K562 (cell line): Measurements from ENCODE around the gene WDR64. TPM values are rescaled to one million over a fixed set of nuclear protein-coding genes. Genes with fewer than 3 reads are reported as not detected.

Source experiments
- ATAC-seq: fragments of 200-7000 bp; cut with Tn5 transposase; 3 replicates; pipeline ENCODE4 v1.9.1; 2020; ENCODE audit warnings: moderate library complexity
- BruUV-seq: library from RNA; stranded (reverse); fragments of 400-500 nt; replicated peaks from 2 replicates; lab custom pipeline; 2021; lab: Mats Ljungman, UMichigan
- CTCF ChIA-PET: fragments of 300-600 bp; formaldehyde crosslinking; extraction: SDS; loops from one replicate; lab custom pipeline; 2021; ENCODE audit warnings: low intra/inter-chr PET ratio; lab: Yijun Ruan, JAX
- POLR2A ChIA-PET: fragments of 300-600, 350-650 bp; sonication (Branson Sonifier 250); formaldehyde crosslinking; extraction: SDS; loops from one replicate; lab custom pipeline; 2021; ENCODE audit warnings: antibody characterized with exemption, inconsistent platforms; lab: Yijun Ruan, JAX
- DNase-seq, 4 experiments: peaks; one replicate each; pipeline versions ENCODE4 v3.0.0 to v3.0.0-alpha.2; 2011 to 2018; ENCODE audit warnings: low spot score in 3 of 4, mixed read lengths in 3 of 4; ENCODE audit errors: extremely low read depth in 1 of 4
- FAIRE-seq: peaks from 2 replicates; lab custom pipeline; 2011; peaks lifted over from hg19 to GRCh38; lab: Jason Lieb, UNC
- H2AFZ ChIP-seq: 2 replicates; pipeline ENCODE4 v1.6.0; 2011; ENCODE audit warnings: low read depth, low read length, control low read depth, inconsistent platforms
- H3K27ac ChIP-seq: fragments of 200-600 bp; 3 replicates; pipeline ENCODE4 v1.8.0; 2011; ENCODE audit warnings: low read depth, mild to moderate bottlenecking, control low read depth, inconsistent platforms, low read length, moderate library complexity, mixed read lengths; ENCODE audit errors: extremely low read depth
- H3K27me3 ChIP-seq, 2 experiments: fragments of 300-600 bp in 1 of 2; 2 replicates in 1 of 2; 3 replicates in 1 of 2; pipeline versions ENCODE4 v1.6.0 to v1.8.0; 2011; ENCODE audit warnings: inconsistent platforms in 2 of 2, low read length in 2 of 2, mild to moderate bottlenecking in 1 of 2, mixed read lengths in 1 of 2, moderate library complexity in 1 of 2; ENCODE audit not compliant: control insufficient read depth in 2 of 2, insufficient read depth in 2 of 2
- H3K36me3 ChIP-seq: fragments of 300-600 bp; 3 replicates; pipeline ENCODE4 v1.8.0; 2011; ENCODE audit warnings: mild to moderate bottlenecking, low read length, inconsistent platforms; ENCODE audit not compliant: control insufficient read depth, insufficient read depth
- H3K4me1 ChIP-seq, 2 experiments: fragments of 200-600 bp in 1 of 2; replicated peaks in 1 of 2; 2 replicates in 1 of 2; 3 replicates in 1 of 2; pipeline versions ENCODE4 v1.5.1 to v1.8.0; 2011; ENCODE audit warnings: inconsistent platforms in 2 of 2, low read length in 2 of 2, mild to moderate bottlenecking in 1 of 2, mixed read lengths in 1 of 2, moderate library complexity in 1 of 2; ENCODE audit not compliant: control insufficient read depth in 2 of 2, insufficient read depth in 2 of 2
- H3K4me2 ChIP-seq: 2 replicates; pipeline ENCODE4 v1.6.1; 2011; ENCODE audit warnings: low read length, control low read depth, inconsistent platforms, mixed read lengths; ENCODE audit not compliant: insufficient read depth
- H3K4me3 ChIP-seq: fragments of 200-600 bp; sonication (generic), shearing (Covaris generic); 2 replicates; pipeline ENCODE4 v1.5.1; 2016; ENCODE audit warnings: control low read depth, inconsistent platforms
- H3K79me2 ChIP-seq: fragments of 200-600 bp; 3 replicates; pipeline ENCODE4 v1.8.0; 2011; ENCODE audit warnings: low read length, inconsistent platforms; ENCODE audit not compliant: control insufficient read depth, insufficient read depth
- H3K9ac ChIP-seq, 2 experiments: 2 replicates each; pipeline versions ENCODE4 v1.6.0 to v1.6.1; 2011; ENCODE audit warnings: low read depth in 2 of 2, low read length in 2 of 2, control low read depth in 1 of 2, inconsistent platforms in 1 of 2, mild to moderate bottlenecking in 1 of 2, mixed read lengths in 1 of 2; ENCODE audit not compliant: insufficient read depth in 1 of 2
- H3K9me1 ChIP-seq: one replicate; pipeline ENCODE4 v1.6.0; 2011; ENCODE audit warnings: inconsistent platforms, mild to moderate bottlenecking, low read length, moderate library complexity; ENCODE audit not compliant: control insufficient read depth, insufficient read depth
- H3K9me3 ChIP-seq: replicated peaks from 2 replicates; pipeline ENCODE4 v1.5.1; 2011; ENCODE audit warnings: low read depth, low read length, inconsistent platforms; ENCODE audit not compliant: control insufficient read depth, insufficient read depth
- H4K20me1 ChIP-seq: replicated peaks from 2 replicates; pipeline ENCODE4 v1.6.1; 2011; ENCODE audit warnings: low read length, inconsistent platforms, mixed read lengths; ENCODE audit not compliant: control insufficient read depth, insufficient read depth
- BCOR ChIP-seq: fragments of 450-650 bp; IDR thresholded peaks from 2 replicates; pipeline ENCODE4 v1.6.1; 2016
- CBX3 ChIP-seq, 2 experiments: IDR thresholded peaks; 1 replicate in 1 of 2; 2 replicates in 1 of 2; pipeline ENCODE4 v1.6.1; 2012; ENCODE audit warnings: inconsistent platforms in 2 of 2, low read length in 2 of 2, borderline replicate concordance in 1 of 2, control low read depth in 1 of 2
- CCAR2 ChIP-seq: fragments of 200-400 bp; formaldehyde crosslinking; IDR thresholded peaks from 2 replicates; pipeline ENCODE4 v1.6.1; 2017; ENCODE audit warnings: mild to moderate bottlenecking, low read depth, low read length
- FOXM1 ChIP-seq, 2 experiments: fragments of 450-650 bp in 1 of 2; sonication (generic) in 1 of 2; formaldehyde crosslinking in 1 of 2; IDR thresholded peaks; 2 replicates each; pipeline versions ENCODE4 v1.6.1 to v1.9.0; 2017 to 2022; ENCODE audit warnings: low read depth in 2 of 2, mild to moderate bottlenecking in 2 of 2, missing genetic modification reagents in 1 of 2, moderate library complexity in 1 of 2
- JUND ChIP-seq, 2 experiments: IDR thresholded peaks; 2 replicates in 1 of 2; 3 replicates in 1 of 2; pipeline ENCODE4 v1.6.1; 2011; ENCODE audit warnings: borderline replicate concordance in 2 of 2, low read depth in 2 of 2, low read length in 2 of 2, improper control_type of control experiment in 1 of 2, missing biosample characterization in 1 of 2, missing genetic modification characterization in 1 of 2, missing genetic modification reagents in 1 of 2
- KDM1A ChIP-seq, 2 experiments: fragments of 450-650 bp; IDR thresholded peaks; 2 replicates each; pipeline ENCODE4 v1.6.1; 2016; ENCODE audit warnings: mild to moderate bottlenecking in 2 of 2
- RBM25 ChIP-seq: fragments of 200-400 bp; formaldehyde crosslinking; IDR thresholded peaks from 2 replicates; pipeline ENCODE4 v1.6.1; 2018; ENCODE audit warnings: low read length, low read depth, moderate library complexity; ENCODE audit not compliant: severe bottlenecking
- TRIM24 ChIP-seq, 2 experiments: fragments of 450-650 bp; IDR thresholded peaks; 2 replicates each; pipeline ENCODE4 v1.6.1; 2016
- ZFP36 ChIP-seq: fragments of 150-350 bp; IDR thresholded peaks from 2 replicates; pipeline ENCODE4 v1.6.1; 2018; ENCODE audit warnings: low read length, low read depth; ENCODE audit not compliant: partially characterized antibody
- ZNF316 ChIP-seq: fragments of 450-650 bp; IDR thresholded peaks from 2 replicates; pipeline ENCODE4 v1.6.1; 2016
- WGBS: fragments of 100-300 bp; shearing (Covaris generic); methylation state at CpG from one replicate; pipeline ENCODE4 v1.1.6; 2016; ENCODE audit warnings: low coverage, mixed read lengths; ENCODE audit not compliant: insufficient coverage; ENCODE audit errors: missing lambda C conversion rate; 5-methylcytosine and 5-hydroxymethylcytosine counted together
- in situ Hi-C: fragments of 300-500 bp; cut with MboI; formaldehyde crosslinking; loops from 4 replicates; pipeline ENCODE4 v1.15.0; 2018; ENCODE audit warnings: inconsistent platforms, mixed read lengths
- intact Hi-C: fragments of 100-400 bp; cut with micrococcal nuclease; formaldehyde crosslinking; loops from 2 replicates; pipeline ENCODE4 v1.14.2; 2022
- polyA plus RNA-seq, 8 experiments: library from polyadenylated mRNA; depleted of rRNA in 4 of 8; stranded (reverse) in 5 of 8; unstranded in 3 of 8; fragments of >200 nt; fragmentation: Nextera tagmentation in 2 of 8; fragmentation: Illumina TruSeq in 1 of 8; extraction: Ambion mirVana in 2 of 8; extraction: Trizol in 1 of 8; gene quantifications; 2 replicates each; pipeline versions ENCODE4 v1.2.1 to v1.2.3, GENCODE V29; 2011 to 2014; ENCODE audit warnings: inconsistent platforms in 1 of 8, missing spikeins in 1 of 8
- total RNA-seq, 7 experiments: library from RNA; depleted of rRNA in 6 of 7; stranded (reverse); fragments of >200 nt in 6 of 7; fragmentation: Illumina TruSeq in 2 of 7; extraction: Trizol in 2 of 7; gene quantifications; 2 replicates each; pipeline versions ENCODE4 v1.2.1 to v1.2.3, GENCODE V29; 2011 to 2021; ENCODE audit warnings: low replicate concordance in 1 of 7
- TF ChIP-seq, protein P1 (sequence below): sonication (generic); formaldehyde crosslinking; IDR thresholded peaks from 2 replicates; pipeline ENCODE4 v1.8.1; 2023; ENCODE audit warnings: mild to moderate bottlenecking, missing genetic modification reagents
- TF ChIP-seq, protein P2 (sequence below): fragments of 200-800 bp; sonication (Bioruptor generic); IDR thresholded peaks from 2 replicates; pipeline ENCODE4 v1.6.1; 2017; ENCODE audit warnings: missing genetic modification characterization, missing compliant biosample characterization
- TF ChIP-seq, protein P3 (sequence below): fragments of 450-650 bp; IDR thresholded peaks from 2 replicates; pipeline ENCODE4 v1.6.1; 2016; ENCODE audit warnings: low read depth, mild to moderate bottlenecking, moderate library complexity

WDR64 gene
- total and polyA plus RNA-seq, 9 of the 15 experiments (the other 6 are each of a cell fraction or from before 2014, with no cell fraction given): 0.06 to 0.29 (median 0.19) TPM; not detected in 5

DNA sequence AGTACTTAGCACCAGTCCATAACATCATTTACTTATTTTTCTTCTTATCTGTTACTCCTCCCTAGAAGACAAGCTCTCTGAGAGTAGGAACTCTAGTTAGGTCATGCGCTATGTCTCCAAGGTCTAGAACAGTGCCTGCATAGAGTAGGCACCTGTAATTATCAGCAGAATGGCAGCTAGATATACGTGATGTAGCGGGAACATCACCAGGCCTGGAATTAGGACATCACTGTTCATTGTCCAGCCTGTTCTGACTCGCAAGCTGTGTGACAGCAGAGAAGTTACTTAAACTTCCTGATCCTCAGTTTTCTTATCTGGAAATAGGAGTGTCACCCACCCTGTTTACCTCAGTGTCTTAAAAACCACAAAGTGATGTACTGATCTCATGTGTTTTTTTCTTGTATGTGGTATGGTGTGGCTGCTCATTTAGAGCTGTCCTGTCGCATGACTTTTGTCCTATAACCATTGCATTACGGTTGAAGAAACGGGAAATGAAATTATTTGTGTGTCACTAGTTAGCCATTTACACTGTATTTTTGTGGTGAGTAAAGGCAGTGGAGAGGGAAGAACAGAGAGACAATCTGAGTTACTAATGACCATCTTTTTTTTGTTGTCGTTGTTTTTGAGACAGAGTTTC, 158.8 kb downstream of the WDR64 start:
- Histone ChIP-seq H3K9ac (no peak overlapping the region), H3K9me1 (no peaks in the 10 kb centered on the region), H3K27ac (no peak overlapping the region), H3K4me3 (no peak overlapping the region), H3K36me3 (no peaks in the 10 kb centered on the region), H3K27me3 (no peaks in the 10 kb centered on the region)
- in situ Hi-C loops: no loop called here
- no TSS peak for BruUV-seq
- no peak for FAIRE-seq
- CTCF ChIA-PET: no interaction called here
- TF ChIP-seq CBX3 (IDR thresholded peaks at IDR 0.05; ENCODE audit: borderline replicate concordance in 1 of 2, low read length in 2 of 2) (peak in 1 of 2 experiments; percentile 44; a peak in 1 of 3 replicates), CCAR2 (no peak), ZFP36 (peak; percentile 52), JUND (IDR thresholded peaks at IDR 0.05; ENCODE audit: borderline replicate concordance, low read depth, low read length) (no peak), JUND (tag; IDR thresholded peaks at IDR 0.05; ENCODE audit: borderline replicate concordance, low read depth, low read length) (0 out of 3 replicates have a peak, but pooled peaks have one; percentile 24), RBM25 (peak; percentile 72), KDM1A (IDR thresholded peaks at IDR 0.05) (peak in 1 of 2 experiments; percentile 73; a peak in 1 of 4 replicates), FOXM1 (IDR thresholded peaks at IDR 0.05; ENCODE audit: low read depth) (no peak), FOXM1 (CRISPR knock-in tag; IDR thresholded peaks at IDR 0.05; ENCODE audit: low read depth) (no peak), ZNF316 (peak; percentile 17; the same call in 1 of the 2 replicates), TRIM24 (IDR thresholded peaks at IDR 0.05) (peak in 1 of 2 experiments; percentile 32; a peak in 1 of 4 replicates), BCOR (peak; percentile 79)
- TF ChIP-seq, protein P1, sequence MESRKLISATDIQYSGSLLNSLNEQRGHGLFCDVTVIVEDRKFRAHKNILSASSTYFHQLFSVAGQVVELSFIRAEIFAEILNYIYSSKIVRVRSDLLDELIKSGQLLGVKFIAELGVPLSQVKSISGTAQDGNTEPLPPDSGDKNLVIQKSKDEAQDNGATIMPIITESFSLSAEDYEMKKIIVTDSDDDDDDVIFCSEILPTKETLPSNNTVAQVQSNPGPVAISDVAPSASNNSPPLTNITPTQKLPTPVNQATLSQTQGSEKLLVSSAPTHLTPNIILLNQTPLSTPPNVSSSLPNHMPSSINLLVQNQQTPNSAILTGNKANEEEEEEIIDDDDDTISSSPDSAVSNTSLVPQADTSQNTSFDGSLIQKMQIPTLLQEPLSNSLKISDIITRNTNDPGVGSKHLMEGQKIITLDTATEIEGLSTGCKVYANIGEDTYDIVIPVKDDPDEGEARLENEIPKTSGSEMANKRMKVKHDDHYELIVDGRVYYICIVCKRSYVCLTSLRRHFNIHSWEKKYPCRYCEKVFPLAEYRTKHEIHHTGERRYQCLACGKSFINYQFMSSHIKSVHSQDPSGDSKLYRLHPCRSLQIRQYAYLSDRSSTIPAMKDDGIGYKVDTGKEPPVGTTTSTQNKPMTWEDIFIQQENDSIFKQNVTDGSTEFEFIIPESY (CRISPR knock-in tag): peak; percentile 72
- TF ChIP-seq, protein P2, sequence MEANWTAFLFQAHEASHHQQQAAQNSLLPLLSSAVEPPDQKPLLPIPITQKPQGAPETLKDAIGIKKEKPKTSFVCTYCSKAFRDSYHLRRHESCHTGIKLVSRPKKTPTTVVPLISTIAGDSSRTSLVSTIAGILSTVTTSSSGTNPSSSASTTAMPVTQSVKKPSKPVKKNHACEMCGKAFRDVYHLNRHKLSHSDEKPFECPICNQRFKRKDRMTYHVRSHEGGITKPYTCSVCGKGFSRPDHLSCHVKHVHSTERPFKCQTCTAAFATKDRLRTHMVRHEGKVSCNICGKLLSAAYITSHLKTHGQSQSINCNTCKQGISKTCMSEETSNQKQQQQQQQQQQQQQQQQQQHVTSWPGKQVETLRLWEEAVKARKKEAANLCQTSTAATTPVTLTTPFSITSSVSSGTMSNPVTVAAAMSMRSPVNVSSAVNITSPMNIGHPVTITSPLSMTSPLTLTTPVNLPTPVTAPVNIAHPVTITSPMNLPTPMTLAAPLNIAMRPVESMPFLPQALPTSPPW (CRISPR knock-in tag): no peak
- TF ChIP-seq, protein P3, sequence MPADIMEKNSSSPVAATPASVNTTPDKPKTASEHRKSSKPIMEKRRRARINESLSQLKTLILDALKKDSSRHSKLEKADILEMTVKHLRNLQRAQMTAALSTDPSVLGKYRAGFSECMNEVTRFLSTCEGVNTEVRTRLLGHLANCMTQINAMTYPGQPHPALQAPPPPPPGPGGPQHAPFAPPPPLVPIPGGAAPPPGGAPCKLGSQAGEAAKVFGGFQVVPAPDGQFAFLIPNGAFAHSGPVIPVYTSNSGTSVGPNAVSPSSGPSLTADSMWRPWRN: no peak
- TF ChIP-seq, all 486 proteins: peak for 9
- Histone ChIP-seq H3K9me3 (no peaks in the 10 kb centered on the region), H4K20me1 (no peaks in the 10 kb centered on the region), H2AFZ (peak overlapping the region; percentile 35), H3K4me2 (no peak overlapping the region), H3K4me1 (peaks cover 12 to 36% of the 10 kb centered on the region in 2 experiments), H3K79me2 (no peaks in the 10 kb centered on the region)
- intact Hi-C loops: no loop called here
- WGBS: 80% methylated on average over 8 of the region's 8 CpGs
- ATAC-seq (no peak), DNase-seq (no peak)
- POLR2A ChIA-PET: interaction anchor here (0.7 to 1.1 kb wide), 2 partner anchors 9 to 40 kb away, joined by 3 to 4 read pairs; no protein-coding TSS in a partner anchor
